ENCODE measurements around the gene RGS7. TPM values are rescaled to one million over a fixed set of nuclear protein-coding genes. Genes with fewer than 3 reads are reported as not detected.
"Not testable (repeated sequence)": the region's sequence is repeated elsewhere in the genome, so short reads cannot be mapped to it uniquely, and the experiment has no call there.

The RGS7 gene
- total RNA-seq, 1 experiment from 2014 or later: 0.10 TPM

GRCh38 chr1:240763771-240764170 is 593.2 kb downstream of the RGS7 start:
- ChIA-PET POLR2A (interaction anchor here (0.6 kb wide), 1 partner anchor 822 kb away, joined by 3 read pairs; no protein-coding TSS in a partner anchor), CTCF (no interaction called here)
- ATAC-seq: no peak
- no peak for DNase-seq (ENCODE audit: low read depth, low spot score)
- Histone ChIP-seq H3K4me3 (ENCODE audit: low read depth in 2 of 2, low read length in 2 of 2) (no peak overlapping the region), H3K9me3 (ENCODE audit: control insufficient read depth, insufficient read depth, low read depth, low read length) (no peaks in the 10 kb centered on the region), H3K27ac (ENCODE audit: low read length) (no peak overlapping the region), H3K4me1 (ENCODE audit: control insufficient read depth, insufficient read depth, low read length) (no peaks in the 10 kb centered on the region), H3K27me3 (ENCODE audit: control insufficient read depth, insufficient read depth, low read length) (no peaks in the 10 kb centered on the region), H3K36me3 (ENCODE audit: control insufficient read depth, insufficient read depth, low read length) (no peaks in the 10 kb centered on the region)
- TF ChIP-seq REST (IDR thresholded peaks at IDR 0.05; ENCODE audit: insufficient read depth in 1 of 2, low read depth in 2 of 2, low read length in 1 of 2) (no peak), POLR2AphosphoS5 (IDR thresholded peaks at IDR 0.05; ENCODE audit: low read depth, low read length) (no peak), SIN3A (IDR thresholded peaks at IDR 0.05; ENCODE audit: borderline replicate concordance, insufficient read depth, low read depth, low read length) (no peak), CTCF (IDR thresholded peaks at IDR 0.05) (no peak), TCF7L2 (IDR thresholded peaks at IDR 0.05; ENCODE audit: low read depth, low read length) (no peak)
- in situ Hi-C loops (cut with HindIII; ENCODE audit: low pct_unique_long_range_greater_than_20kb, low sequenced_read_pairs) (no loop called here), intact Hi-C loops (cut with micrococcal nuclease; ENCODE audit: unreplicated experiment) (no loop called here)
- no TSS peak for BruUV-seq (replicated peaks)

GRCh38 chr1:240763095-240763494 is 593.9 kb downstream of the RGS7 start:
- in situ Hi-C loops (cut with HindIII; ENCODE audit: low pct_unique_long_range_greater_than_20kb, low sequenced_read_pairs); H3K4me3 ChIP-seq (ENCODE audit: low read depth in 2 of 2, low read length in 2 of 2); DNase-seq (ENCODE audit: low read depth, low spot score); intact Hi-C loops (cut with micrococcal nuclease; ENCODE audit: unreplicated experiment); CTCF ChIA-PET; H3K27me3 ChIP-seq (ENCODE audit: control insufficient read depth, insufficient read depth, low read length); H3K27ac ChIP-seq (ENCODE audit: low read length); H3K36me3 ChIP-seq (ENCODE audit: control insufficient read depth, insufficient read depth, low read length); ATAC-seq; BruUV-seq (replicated peaks); H3K9me3 ChIP-seq (ENCODE audit: control insufficient read depth, insufficient read depth, low read depth, low read length); H3K4me1 ChIP-seq (ENCODE audit: control insufficient read depth, insufficient read depth, low read length): not testable (repeated sequence)
- POLR2A ChIA-PET: interaction anchor here (0.6 kb wide), 1 partner anchor 823 kb away, joined by 3 read pairs; no protein-coding TSS in a partner anchor

GRCh38 chr1:240762471-240762987 is 594.5 kb downstream of the RGS7 start:
- intact Hi-C loops (cut with micrococcal nuclease; ENCODE audit: unreplicated experiment); CTCF ChIA-PET; in situ Hi-C loops (cut with HindIII; ENCODE audit: low pct_unique_long_range_greater_than_20kb, low sequenced_read_pairs); H3K4me3 ChIP-seq (ENCODE audit: low read depth in 2 of 2, low read length in 2 of 2); H3K9me3 ChIP-seq (ENCODE audit: control insufficient read depth, insufficient read depth, low read depth, low read length); BruUV-seq (replicated peaks); H3K27me3 ChIP-seq (ENCODE audit: control insufficient read depth, insufficient read depth, low read length); H3K27ac ChIP-seq (ENCODE audit: low read length); DNase-seq (ENCODE audit: low read depth, low spot score); H3K4me1 ChIP-seq (ENCODE audit: control insufficient read depth, insufficient read depth, low read length); POLR2A ChIA-PET; H3K36me3 ChIP-seq (ENCODE audit: control insufficient read depth, insufficient read depth, low read length); ATAC-seq: not testable (repeated sequence)

- intact Hi-C loops (cut with micrococcal nuclease; ENCODE audit: unreplicated experiment); CTCF ChIA-PET; POLR2A ChIA-PET; H3K27ac ChIP-seq (ENCODE audit: low read length); BruUV-seq (replicated peaks); H3K36me3 ChIP-seq (ENCODE audit: control insufficient read depth, insufficient read depth, low read length); H3K27me3 ChIP-seq (ENCODE audit: control insufficient read depth, insufficient read depth, low read length); in situ Hi-C loops (cut with HindIII; ENCODE audit: low pct_unique_long_range_greater_than_20kb, low sequenced_read_pairs); ATAC-seq; H3K9me3 ChIP-seq (ENCODE audit: control insufficient read depth, insufficient read depth, low read depth, low read length); H3K4me3 ChIP-seq (ENCODE audit: low read depth in 2 of 2, low read length in 2 of 2); DNase-seq (ENCODE audit: low read depth, low spot score); H3K4me1 ChIP-seq (ENCODE audit: control insufficient read depth, insufficient read depth, low read length): not testable (repeated sequence)
Measured at GRCh38 chr1:240758777-240759176, 598.2 kb downstream of the RGS7 start.
